ENCODE results near the gene STXBP5.

DNA sequence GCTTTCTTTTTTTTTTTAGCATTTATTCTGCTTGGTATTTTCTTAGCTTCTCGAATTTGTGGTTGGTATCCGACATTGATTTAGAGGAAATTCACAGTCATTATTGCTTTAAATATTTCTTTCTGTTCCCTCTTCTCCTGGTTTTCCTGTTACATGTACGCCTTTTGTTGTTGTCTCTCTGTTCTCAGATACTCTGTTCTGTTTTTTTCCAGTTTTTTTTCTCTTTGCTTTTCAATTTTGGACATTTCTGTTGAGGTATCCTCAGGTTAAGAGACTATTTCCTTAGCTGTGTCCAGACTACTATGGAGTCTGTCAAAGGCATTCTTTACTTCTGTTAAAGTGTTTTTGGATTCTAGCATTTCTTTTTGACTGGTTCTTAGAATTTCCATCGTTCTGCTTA, 17.5 kb downstream of the STXBP5 start:
- TF ChIP-seq, protein P1, sequence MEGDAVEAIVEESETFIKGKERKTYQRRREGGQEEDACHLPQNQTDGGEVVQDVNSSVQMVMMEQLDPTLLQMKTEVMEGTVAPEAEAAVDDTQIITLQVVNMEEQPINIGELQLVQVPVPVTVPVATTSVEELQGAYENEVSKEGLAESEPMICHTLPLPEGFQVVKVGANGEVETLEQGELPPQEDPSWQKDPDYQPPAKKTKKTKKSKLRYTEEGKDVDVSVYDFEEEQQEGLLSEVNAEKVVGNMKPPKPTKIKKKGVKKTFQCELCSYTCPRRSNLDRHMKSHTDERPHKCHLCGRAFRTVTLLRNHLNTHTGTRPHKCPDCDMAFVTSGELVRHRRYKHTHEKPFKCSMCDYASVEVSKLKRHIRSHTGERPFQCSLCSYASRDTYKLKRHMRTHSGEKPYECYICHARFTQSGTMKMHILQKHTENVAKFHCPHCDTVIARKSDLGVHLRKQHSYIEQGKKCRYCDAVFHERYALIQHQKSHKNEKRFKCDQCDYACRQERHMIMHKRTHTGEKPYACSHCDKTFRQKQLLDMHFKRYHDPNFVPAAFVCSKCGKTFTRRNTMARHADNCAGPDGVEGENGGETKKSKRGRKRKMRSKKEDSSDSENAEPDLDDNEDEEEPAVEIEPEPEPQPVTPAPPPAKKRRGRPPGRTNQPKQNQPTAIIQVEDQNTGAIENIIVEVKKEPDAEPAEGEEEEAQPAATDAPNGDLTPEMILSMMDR (IDR thresholded peaks at IDR 0.05): no peak
- no peak for TF ChIP-seq POLR2A (IDR thresholded peaks at IDR 0.05)
- TF ChIP-seq EP300 (IDR thresholded peaks at IDR 0.05): no peak
